DOHH2 (cell line): ENCODE data around the gene HIVEP3.

Source experiments
- H3F3A ChIP-seq: fragments of 200-600 bp; sonication (generic), shearing (Covaris generic); 2 replicates; pipeline ENCODE4 v1.6.0; 2016; ENCODE audit warnings: antibody characterized with exemption, mild to moderate bottlenecking; ENCODE audit not compliant: control insufficient read depth, insufficient read depth
- H3K27ac ChIP-seq: fragments of 200-600 bp; sonication (generic); 2 replicates; pipeline ENCODE4 v1.5.1; 2014; ENCODE audit warnings: low read depth, mild to moderate bottlenecking, low read length, moderate library complexity
- H3K27me3 ChIP-seq: fragments of 200-600 bp; sonication (generic); 2 replicates; pipeline ENCODE4 v1.6.1; 2014; ENCODE audit warnings: mild to moderate bottlenecking, low read length, mixed read lengths; ENCODE audit not compliant: control insufficient read depth
- H3K36me3 ChIP-seq: fragments of 200-600 bp; sonication (generic); 2 replicates; pipeline ENCODE4 v1.6.1; 2014; ENCODE audit warnings: mild to moderate bottlenecking, low read length, moderate library complexity, mixed read lengths; ENCODE audit not compliant: control insufficient read depth
- H3K4me1 ChIP-seq: fragments of 200-600 bp; sonication (generic); 2 replicates; pipeline ENCODE4 v1.6.1; 2014; ENCODE audit warnings: mild to moderate bottlenecking, low read length, mixed read lengths; ENCODE audit not compliant: control insufficient read depth
- H3K4me2 ChIP-seq: fragments of 200-600 bp; sonication (generic); 2 replicates; pipeline ENCODE4 v1.6.0; 2014; ENCODE audit warnings: mild to moderate bottlenecking, low read length, moderate library complexity
- H3K4me3 ChIP-seq: fragments of 200-600 bp; sonication (generic); 2 replicates; pipeline ENCODE4 v1.5.1; 2014; ENCODE audit warnings: mild to moderate bottlenecking, low read length, mixed read lengths
- H3K79me2 ChIP-seq: fragments of 200-600 bp; sonication (generic); 2 replicates; pipeline ENCODE4 v1.6.1; 2014; ENCODE audit warnings: mild to moderate bottlenecking, low read length, mixed read lengths; ENCODE audit not compliant: control insufficient read depth
- H3K9me2 ChIP-seq: fragments of 200-600 bp; sonication (generic); replicated peaks from 2 replicates; pipeline ENCODE4 v1.6.1; 2014; ENCODE audit warnings: mild to moderate bottlenecking, low read length, mixed read lengths; ENCODE audit not compliant: control insufficient read depth
- H3K9me3 ChIP-seq: fragments of 200-600 bp; sonication (generic); 2 replicates; pipeline ENCODE4 v1.6.1; 2014; ENCODE audit warnings: antibody characterized with exemption, low read length, mixed read lengths; ENCODE audit not compliant: control insufficient read depth, insufficient read depth
- H4K20me1 ChIP-seq: fragments of 200-600 bp; sonication (generic); 2 replicates; pipeline ENCODE4 v1.6.0; 2014; ENCODE audit warnings: low read depth, mild to moderate bottlenecking, antibody characterized with exemption, low read length, moderate library complexity; ENCODE audit not compliant: control insufficient read depth, insufficient read depth
- EZH2phosphoT487 ChIP-seq: fragments of 200-600 bp; sonication (generic); IDR thresholded peaks from 2 replicates; pipeline ENCODE4 v1.6.1; 2017; ENCODE audit warnings: borderline replicate concordance, mild to moderate bottlenecking, antibody characterized with exemption, low read length, moderate library complexity, mixed read lengths
- TF ChIP-seq, protein P1 (sequence below): fragments of 200-600 bp; sonication (generic); IDR thresholded peaks from one replicate; pipeline ENCODE4 v1.5.1; 2014; ENCODE audit warnings: antibody characterized with exemption, mild to moderate bottlenecking, low read depth, low read length; ENCODE audit not compliant: poor library complexity, severe bottlenecking

HIVEP3 gene

DNA sequence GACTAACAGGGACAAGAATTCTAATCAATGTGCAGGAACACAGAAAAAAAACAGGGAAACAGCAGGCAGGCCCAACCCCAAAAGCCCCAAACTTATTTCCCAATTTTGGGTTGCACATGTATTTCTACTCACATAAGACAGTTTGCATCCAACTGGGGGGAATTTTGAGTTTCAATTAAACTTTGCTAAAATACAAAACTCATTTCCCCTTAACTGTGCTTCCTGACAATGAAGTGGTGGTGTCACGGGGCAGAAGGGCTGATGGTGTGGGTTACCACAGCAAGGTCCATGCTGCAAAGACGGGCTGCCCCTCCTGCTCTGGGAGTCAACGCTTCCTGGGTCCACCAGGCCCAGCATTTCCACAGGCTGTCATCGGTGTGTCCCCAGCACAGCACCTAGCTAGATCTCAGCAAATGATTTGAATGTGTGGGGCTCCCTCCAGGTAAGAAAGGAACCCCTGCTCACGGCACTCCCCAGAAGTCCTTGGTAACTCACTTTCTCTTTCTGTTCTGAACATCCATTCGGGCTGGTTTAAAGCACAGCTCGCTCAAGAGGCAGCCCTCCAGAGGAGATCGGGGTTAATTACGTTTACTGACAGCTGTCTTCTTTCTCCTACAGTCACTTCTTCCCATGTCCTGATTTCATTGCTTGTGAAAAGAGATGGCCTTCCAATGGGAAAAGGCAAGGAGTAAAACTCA is 27.4 kb downstream of the HIVEP3 start:
- no peaks in the 10 kb centered on the region for H3K9me2 ChIP-seq
- TF ChIP-seq, protein P1, sequence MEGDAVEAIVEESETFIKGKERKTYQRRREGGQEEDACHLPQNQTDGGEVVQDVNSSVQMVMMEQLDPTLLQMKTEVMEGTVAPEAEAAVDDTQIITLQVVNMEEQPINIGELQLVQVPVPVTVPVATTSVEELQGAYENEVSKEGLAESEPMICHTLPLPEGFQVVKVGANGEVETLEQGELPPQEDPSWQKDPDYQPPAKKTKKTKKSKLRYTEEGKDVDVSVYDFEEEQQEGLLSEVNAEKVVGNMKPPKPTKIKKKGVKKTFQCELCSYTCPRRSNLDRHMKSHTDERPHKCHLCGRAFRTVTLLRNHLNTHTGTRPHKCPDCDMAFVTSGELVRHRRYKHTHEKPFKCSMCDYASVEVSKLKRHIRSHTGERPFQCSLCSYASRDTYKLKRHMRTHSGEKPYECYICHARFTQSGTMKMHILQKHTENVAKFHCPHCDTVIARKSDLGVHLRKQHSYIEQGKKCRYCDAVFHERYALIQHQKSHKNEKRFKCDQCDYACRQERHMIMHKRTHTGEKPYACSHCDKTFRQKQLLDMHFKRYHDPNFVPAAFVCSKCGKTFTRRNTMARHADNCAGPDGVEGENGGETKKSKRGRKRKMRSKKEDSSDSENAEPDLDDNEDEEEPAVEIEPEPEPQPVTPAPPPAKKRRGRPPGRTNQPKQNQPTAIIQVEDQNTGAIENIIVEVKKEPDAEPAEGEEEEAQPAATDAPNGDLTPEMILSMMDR, result no peak
- no peak for TF ChIP-seq EZH2phosphoT487
- no peaks in the 10 kb centered on the region for H3K4me1 ChIP-seq
- no peaks in the 10 kb centered on the region for H3K79me2 ChIP-seq
- H3K4me3 ChIP-seq, result no peak overlapping the region
- H3F3A ChIP-seq, result no peaks in the 10 kb centered on the region
- no peaks in the 10 kb centered on the region for H3K27me3 ChIP-seq
- no peaks in the 10 kb centered on the region for H4K20me1 ChIP-seq
- H3K36me3 ChIP-seq, result no peaks in the 10 kb centered on the region
- H3K9me3 ChIP-seq, result no peaks in the 10 kb centered on the region
- H3K4me2 ChIP-seq, result no peak overlapping the region
- H3K27ac ChIP-seq, result no peak overlapping the region

DNA sequence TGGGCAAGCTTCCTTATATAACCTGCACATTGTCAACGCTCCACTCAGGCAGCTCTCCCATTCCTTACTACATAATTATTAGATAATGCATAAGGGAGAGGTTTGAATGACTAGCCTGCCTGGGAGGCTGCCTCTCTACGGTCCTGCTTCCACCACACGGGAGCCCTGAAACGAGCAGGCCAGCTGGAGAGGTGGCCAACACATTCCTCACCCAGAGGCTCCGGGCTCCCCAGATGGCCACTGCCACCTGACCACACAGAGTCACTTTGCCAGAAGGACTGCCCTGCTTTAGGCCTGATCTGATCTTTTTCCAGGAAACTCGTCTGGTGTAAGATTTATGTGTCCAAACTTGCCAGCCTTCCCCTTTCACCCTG is 27.9 kb downstream of the HIVEP3 start:
- no peak for TF ChIP-seq EZH2phosphoT487
- TF ChIP-seq, protein P1, result no peak
- H3F3A ChIP-seq, result no peaks in the 10 kb centered on the region
- H3K27me3 ChIP-seq, result no peaks in the 10 kb centered on the region
- no peaks in the 10 kb centered on the region for H3K4me1 ChIP-seq
- H3K36me3 ChIP-seq, result no peaks in the 10 kb centered on the region
- no peak overlapping the region for H3K27ac ChIP-seq
- no peaks in the 10 kb centered on the region for H3K9me2 ChIP-seq
- no peaks in the 10 kb centered on the region for H3K79me2 ChIP-seq
- no peak overlapping the region for H3K4me3 ChIP-seq
- no peak overlapping the region for H3K4me2 ChIP-seq
- H4K20me1 ChIP-seq, result no peaks in the 10 kb centered on the region
- no peaks in the 10 kb centered on the region for H3K9me3 ChIP-seq

DNA sequence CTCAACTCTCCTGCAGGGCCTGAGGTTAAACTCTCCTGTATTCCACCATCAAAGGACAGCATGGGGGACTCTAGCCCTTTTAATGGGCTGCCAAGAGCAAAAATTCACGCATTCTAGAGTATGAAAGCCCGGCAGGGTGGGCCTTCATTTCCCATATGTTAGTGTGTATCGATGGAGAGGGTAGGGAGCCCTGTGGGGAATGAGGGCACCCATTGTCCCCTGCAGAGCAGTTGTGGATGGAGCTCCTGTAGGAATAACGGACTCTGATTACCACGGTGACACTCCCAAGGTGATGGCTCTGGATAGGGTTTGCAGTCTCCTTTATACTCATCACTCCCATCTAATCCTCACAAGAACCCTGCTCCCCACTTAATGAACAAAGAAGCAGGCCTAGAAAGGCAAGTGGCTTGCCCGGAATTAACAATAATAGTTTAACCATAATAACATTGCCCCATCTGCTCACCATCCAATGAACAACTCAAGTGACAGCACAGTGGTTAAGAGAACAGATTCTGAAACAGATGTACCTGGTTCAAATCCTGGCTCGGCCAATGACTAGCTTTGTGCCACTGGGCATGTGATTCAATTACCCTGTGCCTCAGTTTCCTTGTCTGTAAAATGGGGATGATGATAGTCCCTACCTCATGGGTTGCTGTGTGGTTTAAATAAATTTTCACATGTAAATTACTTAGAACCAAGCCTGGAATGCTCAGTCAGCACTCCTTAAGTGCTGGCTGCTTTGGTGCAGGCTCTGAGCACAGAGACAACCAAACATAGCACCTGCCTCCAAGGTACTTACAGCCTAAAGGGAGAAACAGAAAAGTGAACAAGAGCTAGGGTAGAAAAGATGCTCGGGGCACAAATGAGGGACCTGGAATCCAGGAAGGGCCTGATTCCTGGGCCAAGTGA is 29.0 kb downstream of the HIVEP3 start:
- H3K79me2 ChIP-seq, result no peaks in the 10 kb centered on the region
- H3F3A ChIP-seq, result no peaks in the 10 kb centered on the region
- TF ChIP-seq, protein P1, result no peak
- TF ChIP-seq EZH2phosphoT487, result no peak
- no peaks in the 10 kb centered on the region for H3K4me1 ChIP-seq
- H3K9me2 ChIP-seq, result no peaks in the 10 kb centered on the region
- H4K20me1 ChIP-seq, result no peaks in the 10 kb centered on the region
- no peaks in the 10 kb centered on the region for H3K27me3 ChIP-seq
- no peak overlapping the region for H3K4me2 ChIP-seq
- H3K4me3 ChIP-seq, result no peak overlapping the region
- no peak overlapping the region for H3K27ac ChIP-seq
- H3K9me3 ChIP-seq, result no peaks in the 10 kb centered on the region
- H3K36me3 ChIP-seq, result no peaks in the 10 kb centered on the region
